SU-DHL-6 (cell line): ENCODE data around the gene MCM8.
"Not testable (repeated sequence)": the region's sequence is repeated elsewhere in the genome, so short reads cannot be mapped to it uniquely, and the experiment has no call there.

Source experiments
- H2AFZ ChIP-seq: fragments of 200-600 bp; sonication (generic); 2 replicates; pipeline ENCODE4 v1.6.1; 2014; ENCODE audit warnings: low read depth, mild to moderate bottlenecking, moderate library complexity, mixed read lengths, antibody characterized with exemption, low read length; ENCODE audit not compliant: severe bottlenecking
- H3F3A ChIP-seq: fragments of 200-600 bp; shearing (Covaris generic); 2 replicates; pipeline ENCODE4 v1.6.0; 2016; ENCODE audit warnings: antibody characterized with exemption, mild to moderate bottlenecking; ENCODE audit not compliant: insufficient read depth
- H3K27ac ChIP-seq: fragments of 200-600 bp; sonication (generic); 2 replicates; pipeline ENCODE4 v1.5.1; 2016; ENCODE audit warnings: low read depth, mild to moderate bottlenecking, low read length, moderate library complexity, mixed read lengths
- H3K27me3 ChIP-seq: fragments of 200-600 bp; sonication (generic), shearing (Covaris generic); 2 replicates; pipeline ENCODE4 v1.6.0; 2014; ENCODE audit warnings: mild to moderate bottlenecking, low read length
- H3K36me3 ChIP-seq: fragments of 200-600 bp; sonication (generic); 2 replicates; pipeline ENCODE4 v1.6.1; 2014; ENCODE audit warnings: mild to moderate bottlenecking, low read length, mixed read lengths
- H3K4me2 ChIP-seq: fragments of 300-600, 200-600 bp; shearing (Covaris generic), sonication (generic); 2 replicates; pipeline ENCODE4 v1.6.0; 2014; ENCODE audit warnings: low read length, low read depth, mild to moderate bottlenecking; ENCODE audit not compliant: poor library complexity, severe bottlenecking
- H3K4me3 ChIP-seq: fragments of 200-600 bp; sonication (generic); 2 replicates; pipeline ENCODE4 v1.5.1; 2014; ENCODE audit warnings: antibody characterized with exemption, low read length, mild to moderate bottlenecking, mixed read lengths; ENCODE audit not compliant: insufficient read depth, poor library complexity, severe bottlenecking
- H3K79me2 ChIP-seq: fragments of 200-600 bp; sonication (generic); 2 replicates; pipeline ENCODE4 v1.6.1; 2014; ENCODE audit warnings: mild to moderate bottlenecking, low read length, moderate library complexity; ENCODE audit not compliant: insufficient read depth
- H3K9ac ChIP-seq: fragments of 200-600 bp; sonication (generic); 2 replicates; pipeline ENCODE4 v1.7.0; 2014; ENCODE audit warnings: mild to moderate bottlenecking, low read length
- H3K9me2 ChIP-seq: fragments of 200-600 bp; sonication (generic); replicated peaks from 2 replicates; pipeline ENCODE4 v1.6.1; 2014; ENCODE audit warnings: low read length; ENCODE audit not compliant: insufficient read depth
- H3K9me3 ChIP-seq: fragments of 200-600 bp; sonication (generic); 2 replicates; pipeline ENCODE4 v1.6.1; 2014; ENCODE audit warnings: low read length, mixed read lengths; ENCODE audit not compliant: insufficient read depth
- H4K20me1 ChIP-seq: fragments of 200-600 bp; sonication (generic); 2 replicates; pipeline ENCODE4 v1.6.1; 2014; ENCODE audit warnings: low read depth, mild to moderate bottlenecking, antibody characterized with exemption, low read length, moderate library complexity, mixed read lengths
- CTCF ChIP-seq: fragments of 200-600 bp; sonication (generic); IDR thresholded peaks from one replicate; pipeline ENCODE4 v1.5.1; 2017; ENCODE audit warnings: antibody characterized with exemption, mild to moderate bottlenecking, low read length, moderate library complexity; ENCODE audit not compliant: insufficient read depth, poor library complexity, severe bottlenecking
- EZH2phosphoT487 ChIP-seq: fragments of 200-600 bp; sonication (generic), shearing (Covaris generic); conservative IDR thresholded peaks from 2 replicates; pipeline ENCODE4 v1.6.1; 2018; ENCODE audit warnings: mild to moderate bottlenecking, antibody characterized with exemption, low read length, moderate library complexity, mixed read lengths

The MCM8 gene

GRCh38 chr20:6030453-6031080 lies 80.1 kb downstream of the MCM8 start:
- no peak for TF ChIP-seq EZH2phosphoT487
- no peak for TF ChIP-seq CTCF
- no peak overlapping the region for H3K9ac ChIP-seq
- no peak overlapping the region for H3K4me3 ChIP-seq
- H3K36me3 ChIP-seq, result peaks cover 7% of the 10 kb centered on the region; the same call in 1 of the 2 replicates
- no peak overlapping the region for H2AFZ ChIP-seq
- H3K9me2 ChIP-seq, result no peaks in the 10 kb centered on the region
- H3K27me3 ChIP-seq, result no peaks in the 10 kb centered on the region
- H3F3A ChIP-seq, result peaks cover 2% of the 10 kb centered on the region; the same call in 1 of the 2 replicates
- peaks cover 4% of the 10 kb centered on the region for H3K79me2 ChIP-seq
- no peak overlapping the region for H3K4me2 ChIP-seq
- H3K9me3 ChIP-seq, result no peaks in the 10 kb centered on the region
- H3K27ac ChIP-seq, result no peak overlapping the region
- 0 out of 2 replicates have a peak, but pooled peaks cover 3% of the 10 kb centered on the region for H4K20me1 ChIP-seq

GRCh38 chr20:6032907-6033306 lies 82.5 kb downstream of the MCM8 start:
- not testable (repeated sequence) for H3K79me2 ChIP-seq, H3K9ac ChIP-seq, H3K27ac ChIP-seq, H3F3A ChIP-seq, H3K9me2 ChIP-seq, H2AFZ ChIP-seq, H3K4me3 ChIP-seq, H3K4me2 ChIP-seq, H3K27me3 ChIP-seq, H3K9me3 ChIP-seq, H4K20me1 ChIP-seq
- peaks cover 19% of the 10 kb centered on the region; the same call in 1 of the 2 replicates for H3K36me3 ChIP-seq

- Histone ChIP-seq H3K4me2 (no peak overlapping the region), H3K9me2 (no peaks in the 10 kb centered on the region), H3F3A (peaks cover 2% of the 10 kb centered on the region; the same call in 1 of the 2 replicates), H3K36me3 (peaks cover 16% of the 10 kb centered on the region; the same call in 1 of the 2 replicates), H2AFZ (no peak overlapping the region), H3K79me2 (0 out of 2 replicates have a peak, but pooled peaks cover 4% of the 10 kb centered on the region), H3K9ac (no peak overlapping the region), H3K9me3 (no peaks in the 10 kb centered on the region), H3K4me3 (no peak overlapping the region), H3K27me3 (no peaks in the 10 kb centered on the region), H4K20me1 (no peaks in the 10 kb centered on the region), H3K27ac (no peak overlapping the region)
- TF ChIP-seq EZH2phosphoT487 (no peak), CTCF (no peak)
These were observed 83.9 kb downstream of the MCM8 start for GRCh38 chr20:6034134-6034969.

GRCh38 chr20:6036213-6036612 lies 85.8 kb downstream of the MCM8 start:
- Histone ChIP-seq H3F3A (no peaks in the 10 kb centered on the region), H3K79me2 (no peaks in the 10 kb centered on the region), H3K4me3 (no peak overlapping the region), H3K9ac (no peak overlapping the region), H3K27ac (no peak overlapping the region), H2AFZ (no peak overlapping the region), H3K4me2 (no peak overlapping the region), H3K36me3 (peaks cover 23% of the 10 kb centered on the region; the same call in 1 of the 2 replicates), H3K9me2 (no peaks in the 10 kb centered on the region), H3K27me3 (no peaks in the 10 kb centered on the region), H3K9me3 (no peaks in the 10 kb centered on the region), H4K20me1 (no peaks in the 10 kb centered on the region)
- TF ChIP-seq EZH2phosphoT487 (no peak), CTCF (no peak)
